ENCODE results near the gene RYR2. TPM values are rescaled to one million over a fixed set of nuclear protein-coding genes. Genes with fewer than 3 reads are reported as not detected.

RYR2 gene
- total RNA-seq, 6 experiments from 2014 or later = 0.02 to 0.43 (median 0.16) TPM

DNA sequence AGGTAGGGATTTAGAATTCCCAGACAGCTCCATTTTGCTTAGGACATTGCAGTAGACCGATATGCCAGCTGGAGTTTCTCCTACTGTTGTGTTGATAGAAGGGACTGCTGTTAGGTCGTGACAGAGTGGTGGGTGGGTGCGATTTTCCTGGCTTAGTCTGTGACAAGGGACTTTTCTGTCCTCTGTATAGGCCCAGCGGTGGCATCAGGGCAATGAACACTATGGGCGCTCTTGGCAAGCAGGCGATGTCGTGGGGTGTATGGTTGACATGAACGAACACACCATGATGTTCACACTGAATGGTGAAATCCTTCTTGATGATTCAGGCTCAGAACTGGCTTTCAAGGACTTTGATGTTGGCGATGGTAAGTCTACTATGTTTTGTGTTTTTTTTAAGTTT, 527.0 kb downstream of the RYR2 start:
- TF ChIP-seq CTCF (IDR thresholded peaks at IDR 0.05) (no peak), POLR2A (IDR thresholded peaks at IDR 0.05) (no peak)
- Histone ChIP-seq H3K36me3 (no peaks in the 10 kb centered on the region), H3K4me3 (no peak overlapping the region), H3K4me1 (no peaks in the 10 kb centered on the region), H3K9me3 (no peaks in the 10 kb centered on the region), H3K27me3 (no peaks in the 10 kb centered on the region), H3K27ac (no peak overlapping the region)
- ATAC-seq = no peak
- WGBS (ENCODE audit: insufficient coverage, low coverage, low lambda C conversion rate, missing lambda C conversion rate) = 29% methylated on average over 4 of the region's 9 CpGs
- no peak for DNase-seq
- intact Hi-C loops (cut with DNase I) = no loop called here

GRCh38 chr1:237570530-237570929, 528.5 kb downstream of the RYR2 start:
- no peak for TF ChIP-seq POLR2A (IDR thresholded peaks at IDR 0.05)
- no peak for TF ChIP-seq CTCF (IDR thresholded peaks at IDR 0.05)
- no peak overlapping the region for H3K4me3 ChIP-seq
- intact Hi-C loops (cut with DNase I) = no loop called here
- no peaks in the 10 kb centered on the region for H3K27me3 ChIP-seq
- no peaks in the 10 kb centered on the region for H3K36me3 ChIP-seq
- ATAC-seq = no peak
- no peaks in the 10 kb centered on the region for H3K4me1 ChIP-seq
- H3K9me3 ChIP-seq = no peaks in the 10 kb centered on the region
- WGBS (ENCODE audit: insufficient coverage, low coverage, low lambda C conversion rate, missing lambda C conversion rate) = 60% methylated on average over 5 of the region's 5 CpGs
- H3K27ac ChIP-seq = no peak overlapping the region
- DNase-seq = no peak

DNA sequence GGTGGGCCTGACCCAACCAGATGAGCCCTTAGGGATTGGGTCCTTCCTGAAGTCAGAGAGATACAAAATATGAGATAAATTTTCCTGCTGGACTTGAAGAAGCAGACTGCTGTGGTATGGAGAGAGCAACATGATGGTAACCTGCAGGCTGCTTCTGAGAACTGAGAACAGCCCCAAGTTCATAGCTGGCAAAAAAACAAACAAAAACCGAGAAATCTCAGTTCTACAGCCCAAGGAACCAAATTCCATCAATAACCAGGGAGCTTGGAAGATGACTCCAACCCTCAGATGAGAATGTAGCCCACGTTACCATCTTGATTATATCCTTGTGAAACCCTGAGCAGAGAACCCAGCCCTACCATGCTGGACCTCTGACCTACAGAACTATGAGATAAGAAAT, 532.6 kb downstream of the RYR2 start:
- Histone ChIP-seq H3K27ac (no peak overlapping the region), H3K4me3 (no peak overlapping the region), H3K27me3 (no peaks in the 10 kb centered on the region), H3K36me3 (no peaks in the 10 kb centered on the region), H3K4me1 (no peaks in the 10 kb centered on the region), H3K9me3 (no peaks in the 10 kb centered on the region)
- intact Hi-C loops (cut with DNase I) = no loop called here
- DNase-seq (no peak), ATAC-seq (no peak)
- 18% methylated on average over 2 of the region's 2 CpGs for WGBS (ENCODE audit: insufficient coverage, low coverage, low lambda C conversion rate, missing lambda C conversion rate)
- no peak for TF ChIP-seq POLR2A (IDR thresholded peaks at IDR 0.05)
- TF ChIP-seq CTCF (IDR thresholded peaks at IDR 0.05) = no peak

- no peaks in the 10 kb centered on the region for H3K4me1 ChIP-seq
- no peak overlapping the region for H3K27ac ChIP-seq
- H3K9me3 ChIP-seq = no peaks in the 10 kb centered on the region
- DNase-seq = no peak
- H3K36me3 ChIP-seq = no peaks in the 10 kb centered on the region
- no peak for TF ChIP-seq POLR2A (IDR thresholded peaks at IDR 0.05)
- TF ChIP-seq CTCF (IDR thresholded peaks at IDR 0.05) = no peak
- no peaks in the 10 kb centered on the region for H3K27me3 ChIP-seq
- no peak overlapping the region for H3K4me3 ChIP-seq
- intact Hi-C loops (cut with DNase I) = no loop called here
- 81% methylated on average over 3 of the region's 3 CpGs for WGBS (ENCODE audit: insufficient coverage, low coverage, low lambda C conversion rate, missing lambda C conversion rate)
- no peak for ATAC-seq
These were observed 536.6 kb downstream of the RYR2 start for GRCh38 chr1:237578540-237578939.

DNA sequence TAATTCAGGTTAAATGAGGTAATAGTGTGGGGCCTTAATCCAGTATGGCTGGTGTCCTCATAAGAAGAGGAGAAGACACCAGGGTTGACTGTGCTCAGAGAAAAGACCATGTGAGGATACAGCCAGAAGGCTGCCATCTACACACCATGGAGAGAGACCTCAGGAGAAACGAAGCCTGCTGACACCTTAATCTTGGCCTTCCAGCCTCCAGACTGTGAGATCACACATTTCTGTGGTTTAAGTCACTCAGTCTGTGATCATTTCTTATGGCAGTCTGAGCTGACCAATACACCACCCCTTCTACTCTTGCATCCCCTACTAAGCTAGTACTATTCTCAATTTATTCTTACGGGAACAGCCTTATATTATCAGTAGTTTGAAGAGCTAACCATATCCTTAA, 538.7 kb downstream of the RYR2 start:
- TF ChIP-seq CTCF (IDR thresholded peaks at IDR 0.05) (no peak), POLR2A (IDR thresholded peaks at IDR 0.05) (no peak)
- 32% methylated on average over 2 of the region's 2 CpGs for WGBS (ENCODE audit: insufficient coverage, low coverage, low lambda C conversion rate, missing lambda C conversion rate)
- no peak overlapping the region for H3K27ac ChIP-seq
- H3K9me3 ChIP-seq = no peaks in the 10 kb centered on the region
- intact Hi-C loops (cut with DNase I) = no loop called here
- no peak overlapping the region for H3K4me3 ChIP-seq
- H3K27me3 ChIP-seq = no peaks in the 10 kb centered on the region
- no peak for DNase-seq
- no peaks in the 10 kb centered on the region for H3K36me3 ChIP-seq
- no peak for ATAC-seq
- H3K4me1 ChIP-seq = no peaks in the 10 kb centered on the region
